Fibroblast of peridontal ligament (primary cell): Measurements from ENCODE around the gene SASH3.
"Not testable (repeated sequence)": the region's sequence is repeated elsewhere in the genome, so short reads cannot be mapped to it uniquely, and the experiment has no call there.

ENCODE experiments used
- DNase-seq: peaks from one replicate; pipeline ENCODE4 v3.0.0-alpha.2; 2010; ENCODE audit errors: extremely low read depth

The SASH3 gene

DNA sequence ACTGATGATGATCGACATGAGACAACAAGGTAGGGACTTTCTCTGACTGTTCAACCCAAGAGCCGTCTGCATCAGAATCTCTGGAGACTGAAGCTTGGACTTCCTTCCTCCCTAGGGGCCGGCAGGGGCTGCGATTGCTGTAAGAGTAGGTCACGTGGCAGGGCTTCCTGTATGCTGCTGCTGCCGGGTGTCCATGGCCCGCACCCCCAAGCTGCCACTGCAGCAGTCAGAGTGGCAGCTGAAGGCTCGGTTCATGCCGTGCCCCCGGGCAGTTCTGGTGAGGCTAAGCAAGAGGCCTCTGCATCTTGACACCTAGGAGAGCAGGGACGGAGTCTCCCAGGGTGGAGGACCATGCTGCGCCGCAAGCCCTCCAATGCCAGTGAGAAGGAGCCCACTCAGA lies at the start of gene SASH3:
SASH3 (plus strand) TSS at position 203 of the 400 bp plus-strand sequence; CDS start at position 352, 149 bp downstream.
- DNase-seq = no peak

DNA sequence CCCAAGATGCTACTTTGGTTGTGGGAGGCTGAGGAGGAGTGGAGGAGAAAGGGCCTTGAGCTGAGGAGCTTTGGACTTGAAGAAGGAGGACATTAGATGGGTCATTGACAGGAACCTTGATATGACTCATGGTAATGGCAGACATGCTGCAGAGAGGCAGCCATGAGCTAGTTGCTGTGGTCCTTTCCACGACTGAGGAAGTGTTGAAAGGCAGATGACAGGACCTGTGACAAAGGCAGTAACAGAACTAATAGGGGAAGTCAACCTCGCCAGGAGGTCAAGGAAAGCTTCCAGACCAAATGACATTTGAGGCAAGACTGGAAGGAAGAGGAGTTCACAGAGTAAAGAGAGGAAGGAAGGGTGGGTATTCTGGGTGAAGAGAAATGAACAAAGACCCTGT lies 48.5 kb upstream of the SASH3 start:
- no peak for DNase-seq

DNA sequence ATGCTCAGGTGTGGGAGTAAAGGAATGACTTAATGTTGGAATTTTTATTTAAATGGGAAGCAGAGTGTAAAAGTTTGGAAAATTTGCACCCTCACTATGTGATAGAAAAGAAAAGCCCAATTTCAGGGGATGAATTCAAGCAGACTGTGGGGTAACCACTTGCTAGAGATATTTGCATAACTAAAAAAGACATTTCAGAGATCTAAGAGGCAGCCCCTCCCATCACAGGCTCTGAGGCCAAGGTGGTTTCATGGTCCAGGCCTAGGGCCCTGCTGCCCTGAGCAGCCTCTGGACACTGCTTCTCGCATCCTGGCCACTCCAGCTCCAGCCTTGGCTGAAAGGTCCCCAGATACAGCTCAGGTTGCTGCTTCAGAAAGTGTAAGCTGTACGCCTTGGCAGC lies 46.9 kb upstream of the SASH3 start:
- no peak for DNase-seq

DNA sequence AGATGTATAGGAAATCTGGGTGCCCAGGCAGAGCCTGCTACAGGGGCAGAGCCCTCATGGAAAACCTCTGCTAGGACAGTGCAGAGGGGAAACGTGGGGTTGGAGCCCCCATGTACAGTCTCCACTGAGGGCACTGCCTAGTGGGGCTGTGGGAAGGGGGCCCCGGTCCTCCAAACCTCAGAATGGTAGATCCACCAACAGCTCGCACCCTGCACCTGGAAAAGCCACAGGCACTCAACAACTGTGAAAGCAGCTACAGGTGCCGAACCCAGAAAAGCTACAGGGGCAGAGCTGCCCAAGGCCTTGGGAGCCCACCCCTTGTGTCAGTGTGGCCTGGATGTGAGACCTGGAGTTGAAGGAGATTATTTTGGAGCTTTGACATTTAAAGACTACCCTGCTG lies 46.4 kb upstream of the SASH3 start:
- DNase-seq = no peak

DNA sequence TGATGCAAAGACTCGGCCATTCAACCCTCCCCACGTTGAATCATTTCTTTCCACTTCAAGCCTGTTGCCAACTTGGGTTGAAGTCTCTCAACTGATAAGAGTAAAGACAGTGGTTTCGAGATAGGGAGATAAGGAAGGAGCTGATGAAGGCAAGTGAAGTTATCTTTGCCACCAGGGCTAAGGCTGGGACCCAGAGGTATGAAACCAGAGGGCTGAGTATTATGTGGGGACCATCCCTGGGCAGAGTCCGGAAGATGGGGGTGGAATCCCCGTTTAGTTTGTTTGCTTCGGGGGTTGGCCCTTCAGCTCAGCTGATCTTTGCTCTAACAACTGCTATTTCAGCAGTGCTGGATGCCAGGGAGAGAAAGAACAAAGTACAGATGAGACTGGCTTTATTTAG lies 43.3 kb upstream of the SASH3 start:
- DNase-seq = no peak

DNA sequence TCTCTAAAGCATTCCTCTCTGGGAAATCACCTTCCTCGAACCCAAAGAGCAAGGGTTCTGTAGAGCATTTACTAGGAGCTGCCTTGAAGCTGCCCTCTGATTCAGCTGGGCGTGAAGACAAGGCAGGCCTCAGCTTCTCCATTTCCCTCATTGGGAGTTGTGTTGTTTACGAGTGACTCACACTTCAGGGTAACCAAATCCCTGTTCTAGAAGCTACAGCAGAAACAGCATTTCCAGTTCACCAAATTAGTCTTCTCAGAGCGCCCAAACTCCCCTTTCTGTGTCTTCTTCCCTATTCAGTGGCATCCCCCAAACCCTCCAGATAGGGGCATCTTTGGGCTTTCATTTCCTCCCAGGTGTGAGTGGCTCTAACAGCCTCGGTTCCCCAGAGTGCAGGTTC lies 41.8 kb upstream of the SASH3 start:
- DNase-seq = peak; percentile 81

DNA sequence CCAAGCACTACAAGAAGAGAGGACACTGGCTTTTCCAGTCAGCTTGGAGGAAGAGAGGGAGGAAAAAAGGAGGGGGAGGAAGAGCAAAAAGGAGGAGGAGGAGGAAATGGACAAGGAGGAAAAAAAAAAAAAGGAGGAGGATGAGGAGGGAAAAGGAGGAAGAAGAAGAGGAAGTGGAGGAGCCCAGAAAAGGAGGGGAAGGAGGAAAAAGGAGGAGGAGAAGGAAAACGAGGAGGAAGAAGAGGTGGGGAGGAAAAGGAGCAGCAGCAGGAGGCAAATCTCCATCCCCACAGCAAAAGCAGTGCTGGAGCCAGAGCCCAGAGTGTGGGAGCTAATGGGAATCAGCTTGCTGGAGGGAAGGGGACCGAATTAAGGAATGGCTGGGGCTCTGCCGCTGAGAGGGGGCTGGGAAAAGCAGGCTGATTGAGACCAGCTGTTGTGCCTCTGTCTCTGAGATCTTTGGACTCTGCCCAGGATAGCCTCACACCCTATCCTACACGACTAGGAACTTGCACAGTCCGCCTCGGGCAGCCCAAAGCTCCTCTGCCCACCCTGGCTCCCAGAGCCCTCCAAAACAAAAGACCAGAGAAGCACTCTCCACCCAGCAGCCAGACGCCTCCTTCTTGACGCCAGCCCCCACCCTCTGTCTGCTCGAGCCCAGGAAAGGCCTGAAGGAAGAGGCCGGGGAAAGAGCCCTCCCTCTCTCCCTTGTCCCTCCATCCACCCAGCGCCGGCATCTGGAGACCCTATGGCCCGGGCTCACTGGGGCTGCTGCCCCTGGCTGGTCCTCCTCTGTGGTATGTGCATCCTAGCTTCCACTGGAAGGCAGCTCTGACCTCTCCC lies 41.1 kb upstream of the SASH3 start, which contains the start of gene XPNPEP2:
XPNPEP2 (plus strand) TSS at position 514 of the 843 bp plus-strand sequence; CDS start at position 749, 235 bp downstream.
- peak; percentile 84 for DNase-seq

DNA sequence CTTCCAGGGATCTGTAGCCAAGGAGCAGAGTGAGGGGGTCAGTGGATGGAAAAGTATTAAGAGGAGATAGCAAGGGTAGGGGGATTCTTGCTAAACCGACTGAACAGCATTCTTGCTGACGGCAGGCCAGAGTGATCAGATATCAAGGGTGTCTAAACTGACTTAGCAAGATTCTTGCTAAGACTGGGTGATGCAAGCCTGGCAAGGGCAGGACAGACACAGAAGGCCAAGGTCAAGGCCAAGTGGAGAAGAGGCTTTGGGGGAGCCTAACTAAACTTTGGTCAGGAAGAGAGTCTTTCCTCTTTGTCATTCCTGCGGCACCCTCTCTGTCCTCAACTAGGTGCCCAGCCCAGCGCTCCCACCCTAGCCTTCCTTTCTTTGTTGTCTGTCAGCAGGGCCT lies 40.2 kb upstream of the SASH3 start:
- no peak for DNase-seq

DNA sequence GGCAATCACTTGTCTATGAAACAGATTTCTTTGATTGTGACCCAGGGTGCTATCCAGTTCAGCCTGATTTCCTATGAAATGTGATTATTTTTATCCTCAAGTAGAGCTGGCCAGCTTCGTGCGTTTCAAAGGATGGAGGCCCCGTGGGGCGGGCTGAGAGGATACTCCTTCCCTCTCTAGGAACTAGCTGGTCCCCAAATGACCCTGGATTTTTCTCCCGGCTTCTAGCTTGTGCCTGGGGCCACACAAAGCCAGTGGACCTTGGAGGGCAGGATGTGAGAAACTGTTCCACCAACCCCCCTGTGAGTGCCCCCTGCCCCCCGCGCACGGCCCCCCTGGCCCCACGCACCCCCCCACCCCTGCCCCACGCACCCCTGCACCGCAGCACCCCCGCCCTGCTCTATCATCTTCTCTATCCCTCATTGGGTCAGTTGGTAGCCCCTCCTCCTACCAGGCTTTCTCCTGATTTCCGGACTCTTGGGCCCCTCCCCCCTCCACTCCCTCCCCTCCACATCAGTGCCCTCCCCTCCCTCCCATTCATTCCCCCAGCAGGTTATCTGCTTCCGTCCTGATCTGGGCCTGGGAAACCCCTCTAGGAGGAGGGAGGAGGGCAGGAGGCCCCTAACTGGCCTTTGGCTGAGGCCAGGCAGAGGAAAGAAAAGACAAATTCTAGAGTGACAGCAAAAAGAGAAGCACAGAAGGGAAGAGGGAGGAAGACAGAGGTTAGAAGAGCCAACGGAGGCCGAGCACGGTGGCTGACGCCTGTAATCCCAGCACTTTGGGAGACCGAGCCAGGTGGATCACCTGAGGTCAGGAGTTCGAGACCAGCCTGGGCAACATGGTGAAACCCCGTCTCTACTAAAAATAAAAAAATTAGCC lies 37.6 kb upstream of the SASH3 start:
- no peak for DNase-seq

DNA sequence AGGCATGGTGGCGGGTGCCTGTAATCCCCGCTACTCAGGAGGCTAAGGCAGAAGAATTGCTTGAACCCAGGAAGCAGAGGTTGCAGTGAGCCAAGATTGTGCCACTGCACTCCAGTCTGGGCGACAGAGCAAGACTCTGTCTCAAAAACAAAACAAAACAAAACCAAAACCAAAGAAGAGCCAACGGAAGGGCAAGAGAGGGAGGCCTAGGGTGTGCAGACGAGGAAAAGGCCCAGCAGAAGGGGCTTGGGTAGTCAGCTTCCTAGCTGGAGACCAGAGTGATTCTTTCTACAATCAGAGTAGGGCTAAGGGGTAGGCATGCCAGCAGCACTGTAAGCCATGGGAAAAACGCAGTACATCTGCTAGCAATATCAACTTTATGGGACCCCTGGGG lies 37.0 kb upstream of the SASH3 start:
- not testable (repeated sequence) for DNase-seq

DNA sequence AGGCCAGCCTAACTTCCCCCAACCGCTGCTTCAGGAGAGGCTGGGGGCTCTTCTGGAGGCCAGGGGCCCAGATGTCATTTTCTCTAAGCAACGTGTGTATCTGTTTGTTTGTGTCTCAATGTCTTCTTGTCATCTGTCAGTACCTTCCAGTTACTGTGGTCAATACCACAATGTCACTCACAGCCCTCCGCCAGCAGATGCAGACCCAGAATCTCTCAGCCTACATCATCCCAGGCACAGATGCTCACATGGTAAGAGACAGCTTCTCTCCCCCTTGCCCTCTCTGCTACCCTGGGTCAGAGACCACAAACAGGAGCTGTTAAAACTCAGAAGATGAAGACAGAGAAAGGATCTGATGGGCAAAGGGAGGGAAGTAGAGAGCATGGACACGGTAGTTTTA lies 35.9 kb upstream of the SASH3 start:
- no peak for DNase-seq

DNA sequence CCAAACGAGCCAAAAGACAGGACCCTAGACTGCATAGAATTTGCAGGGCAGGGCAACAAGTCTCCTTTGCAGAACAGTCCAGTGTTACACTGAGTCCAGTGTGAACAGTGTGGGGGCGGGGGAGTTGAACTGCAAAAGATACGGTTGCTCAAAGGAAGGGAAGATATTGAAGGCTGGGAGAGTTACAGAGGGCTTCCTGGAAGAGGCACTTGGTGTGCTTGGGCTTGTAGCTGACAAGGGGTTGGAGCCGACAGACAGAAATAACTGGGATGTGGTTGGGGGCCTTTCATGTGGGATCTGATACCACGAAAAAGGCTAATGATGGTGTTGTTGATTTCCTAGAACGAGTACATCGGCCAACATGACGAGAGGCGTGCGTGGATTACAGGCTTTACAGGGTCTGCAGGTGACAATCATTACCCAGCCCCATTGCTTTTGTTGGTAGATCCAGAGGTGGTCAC lies 34.9 kb upstream of the SASH3 start:
- no peak for DNase-seq

DNA sequence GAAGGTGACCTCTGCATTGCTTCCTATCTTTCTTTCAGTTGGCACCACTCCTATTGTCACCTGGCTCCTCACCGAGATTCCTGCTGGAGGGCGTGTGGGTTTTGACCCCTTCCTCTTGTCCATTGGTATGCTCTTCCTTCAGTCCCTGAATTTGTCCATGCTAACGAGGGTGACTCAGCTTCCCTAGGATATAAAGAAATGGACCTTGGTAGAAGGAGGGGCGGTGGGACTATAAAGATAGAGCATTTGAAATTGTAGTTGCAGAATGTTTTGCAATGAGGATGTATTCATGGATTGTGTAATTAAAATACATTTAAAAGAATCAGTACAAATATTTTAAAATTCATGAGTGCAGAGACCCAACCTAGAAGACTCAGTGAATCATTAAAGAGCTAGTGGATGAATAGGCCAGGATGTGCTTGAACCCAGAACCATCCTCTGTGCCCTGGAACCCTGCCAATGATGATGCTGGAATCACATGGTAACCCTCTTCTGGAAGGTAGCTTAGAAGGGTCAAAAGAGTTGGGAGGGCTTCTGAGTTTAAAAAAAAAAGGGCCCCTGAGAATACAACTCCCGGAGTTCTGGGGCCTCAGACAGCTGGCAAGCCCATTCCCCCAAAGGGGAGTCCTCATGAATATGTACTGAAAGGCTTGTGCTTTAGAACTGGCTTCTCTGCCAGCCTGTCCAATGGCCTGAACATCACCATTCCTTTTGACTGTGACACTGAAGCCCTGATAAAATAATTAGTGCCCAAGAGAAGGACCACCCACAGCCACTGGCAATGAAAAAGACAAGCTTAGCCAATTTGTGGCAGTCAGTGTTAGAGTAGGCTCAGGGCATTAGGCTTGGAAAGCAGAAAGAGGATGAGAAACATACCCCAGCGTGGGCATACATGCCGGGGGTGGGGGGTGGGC lies 32.9 kb upstream of the SASH3 start:
- peak; percentile 35 for DNase-seq

DNA sequence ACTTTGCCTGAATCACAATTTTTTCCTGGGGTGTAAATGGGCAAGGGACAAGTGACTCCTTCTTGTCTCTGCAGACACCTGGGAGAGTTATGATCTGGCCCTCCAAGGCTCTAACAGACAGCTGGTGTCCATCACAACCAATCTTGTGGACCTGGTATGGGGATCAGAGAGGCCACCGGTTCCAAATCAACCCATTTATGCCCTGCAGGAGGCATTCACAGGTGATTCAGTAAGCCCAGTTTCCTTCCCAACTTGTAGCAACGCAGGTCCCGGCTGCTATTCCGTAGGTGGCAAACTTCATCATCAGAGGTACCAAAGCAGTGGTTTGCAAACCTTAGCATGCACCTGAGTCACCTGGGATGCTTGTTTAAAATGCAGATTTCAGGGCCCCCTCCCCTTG lies 32.2 kb upstream of the SASH3 start:
- DNase-seq = no peak

DNA sequence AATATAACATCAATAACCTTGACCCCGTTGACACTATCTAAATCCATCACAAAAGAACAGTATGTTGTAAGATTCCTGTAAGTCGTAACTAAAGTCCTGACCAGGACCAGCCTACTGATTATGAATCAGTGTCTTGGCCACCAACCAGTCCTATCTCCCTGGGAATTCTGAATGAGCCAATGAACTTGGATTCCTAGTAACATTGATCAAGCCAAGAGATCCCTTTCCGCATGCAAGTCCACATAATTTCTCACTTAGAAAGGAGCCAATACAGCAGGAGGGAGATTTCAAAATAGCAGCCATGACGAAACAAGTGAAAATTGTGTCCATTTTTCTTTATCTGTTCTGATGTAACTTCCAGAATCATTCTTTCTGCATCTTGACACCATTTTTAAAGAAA lies 31.4 kb upstream of the SASH3 start:
- DNase-seq = peak; percentile 98

DNA sequence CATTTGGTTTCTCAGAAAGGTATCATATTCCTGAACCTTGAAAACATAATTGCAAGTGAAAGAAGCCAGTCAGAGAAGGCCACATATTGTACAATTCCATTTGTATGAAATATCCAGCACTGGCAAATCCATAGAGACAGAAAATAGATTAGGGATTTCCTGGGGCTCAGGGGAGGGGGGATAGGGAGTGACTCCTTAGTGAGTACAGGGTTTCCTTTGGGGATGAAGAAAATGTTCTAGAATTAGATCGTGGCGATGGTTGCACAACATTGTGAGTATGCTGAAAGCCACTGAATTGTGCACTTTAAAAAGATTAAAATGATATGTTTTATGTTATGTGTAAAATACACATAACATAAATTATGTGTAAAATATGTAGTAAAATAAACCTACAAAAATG lies 30.7 kb upstream of the SASH3 start:
- peak; percentile 52 for DNase-seq

DNA sequence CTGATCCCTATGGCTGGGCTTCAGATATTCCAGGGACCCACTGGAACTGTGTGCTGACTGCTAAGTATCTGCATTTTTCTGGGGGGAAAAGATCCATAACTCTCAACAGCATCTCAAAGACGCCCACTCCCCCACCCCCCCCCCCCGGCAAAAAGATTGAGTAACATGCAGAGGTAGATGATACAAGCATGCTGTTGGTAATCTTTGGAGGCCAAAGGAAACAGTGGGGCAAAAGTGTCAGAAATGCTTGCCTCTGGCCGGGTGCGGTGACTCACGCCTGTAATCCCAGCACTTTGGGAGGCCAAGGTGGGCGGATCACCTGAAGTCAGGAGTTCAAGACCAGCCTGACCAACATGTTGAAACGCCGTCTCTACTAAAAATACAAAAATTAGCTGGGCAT lies 28.8 kb upstream of the SASH3 start:
- DNase-seq = no peak

DNA sequence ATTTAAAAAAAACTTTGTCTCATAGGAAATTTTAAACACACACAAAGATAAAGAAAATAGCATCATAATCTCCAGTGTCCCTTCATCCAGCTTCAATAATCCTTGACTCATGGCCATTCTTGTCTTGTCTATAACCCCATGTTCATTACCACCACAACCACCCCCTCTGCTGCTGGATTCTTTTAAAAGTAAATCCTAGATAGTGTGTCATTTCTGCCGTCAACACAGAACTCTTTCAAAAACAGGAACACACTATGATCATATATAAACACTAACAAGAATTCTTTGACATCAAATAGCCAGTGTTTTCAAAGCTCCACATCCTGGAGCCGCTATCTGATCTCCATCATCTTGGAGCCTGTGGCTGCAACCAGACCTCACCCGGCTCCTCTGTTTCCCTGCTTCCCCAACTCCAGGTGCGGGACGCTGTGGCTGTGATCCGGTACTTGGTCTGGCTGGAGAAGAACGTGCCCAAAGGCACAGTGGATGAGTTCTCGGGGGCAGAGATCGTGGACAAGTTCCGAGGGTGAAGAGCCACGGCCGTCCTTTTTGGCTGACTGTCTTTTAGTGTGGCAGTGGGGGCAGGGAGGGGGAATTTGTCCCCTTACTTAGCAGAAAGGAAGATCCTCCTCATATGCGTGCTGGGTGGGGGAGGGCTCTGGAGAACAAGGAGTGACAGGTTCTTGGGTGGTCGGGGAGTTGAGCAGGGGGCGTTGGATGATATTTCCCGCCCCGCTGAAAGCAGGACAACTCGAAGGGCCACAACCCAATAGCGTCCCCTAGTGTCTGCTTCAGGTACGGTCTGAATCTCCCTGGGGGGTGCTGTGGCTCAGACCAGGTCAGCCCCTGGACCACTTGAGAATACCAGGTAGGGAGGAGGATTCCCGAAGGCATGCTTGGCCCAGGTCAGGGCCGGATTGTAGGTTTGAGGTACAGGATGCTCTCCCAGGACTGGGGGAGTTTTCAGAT lies 25.4 kb upstream of the SASH3 start:
- DNase-seq = peak; percentile 18

DNA sequence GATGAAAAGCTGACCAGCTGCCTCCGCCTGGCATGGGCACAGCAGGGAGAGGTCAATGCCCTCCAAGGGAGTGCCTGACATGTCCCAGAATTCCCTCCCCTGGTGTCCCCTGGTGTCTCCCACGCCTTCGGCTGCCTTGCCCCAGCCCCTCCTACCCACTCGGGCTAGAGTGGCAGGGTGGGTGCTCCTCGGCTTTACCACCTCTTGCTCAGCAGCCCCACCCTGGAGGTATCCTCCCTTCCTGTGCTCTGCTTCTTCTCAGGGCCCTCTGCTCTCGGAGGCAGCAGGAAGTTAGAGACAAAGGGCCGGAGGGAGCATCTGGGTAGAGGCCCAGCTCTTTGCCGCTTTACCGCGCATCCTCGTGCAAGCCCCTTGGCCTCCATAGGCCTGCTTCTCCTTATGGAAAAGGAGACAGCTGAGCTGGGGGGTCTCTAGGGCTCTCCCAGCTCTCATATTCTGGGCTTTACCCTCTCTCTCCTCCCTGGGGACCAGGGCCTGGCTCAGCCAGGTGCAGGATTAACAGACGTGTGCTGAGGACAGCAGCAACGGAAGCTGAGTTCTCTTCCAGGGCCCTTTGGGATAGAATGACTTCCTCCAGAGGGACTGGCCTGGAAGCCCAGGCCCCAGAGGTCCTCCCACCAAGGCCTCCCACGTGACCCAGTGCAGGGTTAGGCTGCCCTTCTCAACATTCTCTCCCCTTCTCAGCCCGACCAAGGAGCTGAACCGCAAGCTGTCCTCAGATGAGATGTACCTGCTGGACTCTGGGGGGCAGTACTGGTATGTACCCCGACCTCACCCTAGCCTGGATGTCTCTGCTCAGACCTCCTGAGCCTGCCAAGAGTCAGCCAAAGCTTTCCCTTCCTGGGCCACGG lies 23.7 kb upstream of the SASH3 start:
- DNase-seq = no peak
